Hematopoietic multipotent progenitor cell (in vitro differentiated cells): ENCODE data around the gene PIK3R2. TPM values are rescaled to one million over a fixed set of nuclear protein-coding genes. Genes with fewer than 3 reads are reported as not detected.
"Not testable (repeated sequence)": the region's sequence is repeated elsewhere in the genome, so short reads cannot be mapped to it uniquely, and the experiment has no call there.

Experiments
- DNase-seq, 3 donors: peaks; one replicate each; pipeline ENCODE4 v3.0.0-alpha.2; 2011 to 2015; ENCODE audit warnings: low read depth in 2 of 3, low spot score in 2 of 3
- total RNA-seq: library from RNA; depleted of rRNA; stranded (reverse); fragments of >200 nt; gene quantifications from one replicate; pipeline ENCODE4 v1.2.3, GENCODE V29; 2012

The PIK3R2 gene
- total RNA-seq, result 19.9 TPM

DNA sequence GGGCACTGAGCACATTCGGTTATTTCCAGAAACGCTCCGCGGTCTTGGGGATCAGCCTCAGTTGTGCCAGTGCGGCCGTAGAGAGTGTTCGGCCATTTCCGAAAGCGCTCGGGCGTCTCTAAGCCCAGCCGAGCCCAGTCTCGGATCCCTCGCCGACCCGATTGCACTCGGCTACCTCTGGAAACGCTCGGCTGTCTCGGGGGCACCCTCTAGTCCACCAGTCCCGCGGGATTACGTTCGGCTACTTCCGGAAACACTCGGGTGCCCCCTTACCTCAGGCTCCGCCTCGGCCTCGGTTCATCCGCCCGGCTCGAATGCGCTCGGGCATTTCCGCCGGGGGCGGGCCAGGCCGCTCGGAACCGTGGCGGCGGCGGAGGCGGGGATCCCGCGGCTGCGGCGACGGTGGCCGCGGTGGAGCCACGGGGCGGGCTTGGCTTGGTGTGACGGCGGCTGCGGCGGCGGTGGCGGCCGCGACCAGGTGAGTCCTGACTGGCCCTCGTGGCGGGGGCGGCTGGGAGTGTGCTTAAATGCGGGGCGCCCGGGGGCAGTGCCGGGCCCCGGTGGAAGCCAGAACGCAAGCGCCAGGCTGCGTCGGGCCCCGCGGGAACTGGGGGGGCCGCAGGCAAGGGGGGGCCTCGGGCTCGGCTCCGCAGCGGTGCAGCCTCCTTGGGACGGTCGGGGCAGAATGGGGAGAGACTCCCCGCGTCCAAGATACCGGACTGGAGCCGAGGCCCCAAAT lies at the start of gene PIK3R2:
PIK3R2 (plus strand) TSS at position 347 of the 739 bp plus-strand sequence. CDS start 2,717 bp downstream, outside the sequence.
- DNase-seq, result peak; percentile 97 to 99 (median 98)

GRCh38 chr19:18104793-18105131 lies 48.2 kb upstream of the PIK3R2 start:
- DNase-seq, result no peak

- DNase-seq, result not testable (repeated sequence)
Observed at GRCh38 chr19:18105259-18105658, 47.7 kb upstream of the PIK3R2 start.

DNA sequence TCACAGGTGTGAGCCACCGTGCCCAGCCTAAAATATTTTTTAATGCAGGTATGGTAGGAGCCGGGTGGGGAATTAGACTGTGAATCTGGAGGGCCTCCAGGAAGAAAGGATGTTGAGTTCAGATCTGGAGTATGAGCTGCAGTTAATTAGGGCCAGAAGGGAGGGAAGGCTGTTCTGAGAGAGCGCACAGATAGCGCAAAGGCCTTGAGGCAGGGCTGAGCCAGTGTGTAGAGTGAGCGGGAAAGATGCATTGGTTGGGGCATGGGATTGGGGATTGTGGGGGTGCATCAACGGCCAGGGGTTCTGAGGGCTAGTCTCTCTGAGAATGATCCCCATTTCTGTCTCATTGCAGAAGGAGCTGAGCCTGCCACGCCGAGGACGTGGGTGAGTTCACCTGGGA lies 45.7 kb upstream of the PIK3R2 start:
- no peak for DNase-seq

DNA sequence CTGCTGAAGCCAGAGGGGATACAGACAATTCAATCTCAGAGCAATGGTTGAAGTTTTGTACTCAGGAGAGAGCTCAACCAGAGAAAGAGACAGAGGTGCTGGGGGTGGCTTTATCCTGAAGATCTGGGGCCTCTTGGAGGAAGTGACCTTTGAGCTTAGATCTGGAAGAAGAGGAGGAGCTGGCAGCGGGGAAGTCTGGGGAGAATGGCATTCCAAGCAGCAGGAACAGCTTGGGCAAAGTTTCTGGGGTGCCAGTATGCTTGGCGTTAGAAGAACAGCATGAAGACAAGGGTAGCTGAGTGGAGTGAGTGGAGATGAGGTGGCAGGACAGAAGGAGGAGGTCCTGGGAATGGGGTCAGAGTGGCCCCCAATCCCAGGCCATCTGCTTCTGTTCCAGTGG lies 44.1 kb upstream of the PIK3R2 start:
- DNase-seq, result no peak

GRCh38 chr19:18109341-18109732 lies 43.6 kb upstream of the PIK3R2 start:
- DNase-seq, result peak in 1 of 3 donors; percentile 46

DNA sequence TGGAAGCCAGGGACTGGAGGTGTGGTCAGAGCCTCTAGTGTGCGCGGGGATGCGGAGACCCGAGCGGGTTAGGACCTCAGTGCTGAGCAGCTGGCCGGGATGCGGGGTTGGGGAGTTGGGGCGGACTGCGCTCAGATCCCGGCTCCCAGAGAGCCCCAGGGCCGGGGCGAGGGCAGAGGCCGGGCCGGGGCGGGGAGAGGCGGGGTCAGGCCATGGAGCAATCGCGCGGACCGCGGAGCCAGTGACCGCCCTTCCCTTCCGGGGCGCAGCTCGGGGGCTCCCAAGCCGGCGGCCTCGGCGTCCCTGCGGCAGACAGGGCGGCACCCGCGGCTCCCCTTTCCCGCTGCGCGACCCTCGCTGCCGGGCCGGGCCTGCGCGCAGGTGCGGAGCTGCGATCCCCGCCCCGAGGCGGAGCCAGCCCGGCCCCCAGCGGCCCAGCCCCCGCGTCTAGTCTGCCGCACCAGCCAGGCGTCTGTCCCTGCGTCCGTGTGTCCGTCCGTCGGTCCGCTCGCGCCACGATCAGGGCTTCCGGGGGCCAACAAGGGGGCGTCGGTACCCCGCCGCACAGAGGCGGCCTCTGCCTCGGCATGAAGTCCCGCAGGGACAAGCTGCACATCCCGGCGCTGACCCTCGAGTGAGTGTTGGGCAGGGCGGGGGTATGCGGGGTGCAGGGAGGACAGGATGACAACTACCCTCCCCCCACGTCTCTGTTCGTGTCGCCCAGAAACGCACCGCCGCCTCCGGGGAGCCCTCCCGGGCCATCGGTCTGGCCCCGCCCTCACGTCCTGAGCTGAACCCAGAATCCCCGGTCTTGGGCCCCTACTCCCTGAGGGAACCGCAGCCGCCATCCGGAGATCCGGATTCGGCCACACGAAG lies 43.0 kb upstream of the PIK3R2 start:
- no peak for DNase-seq

DNA sequence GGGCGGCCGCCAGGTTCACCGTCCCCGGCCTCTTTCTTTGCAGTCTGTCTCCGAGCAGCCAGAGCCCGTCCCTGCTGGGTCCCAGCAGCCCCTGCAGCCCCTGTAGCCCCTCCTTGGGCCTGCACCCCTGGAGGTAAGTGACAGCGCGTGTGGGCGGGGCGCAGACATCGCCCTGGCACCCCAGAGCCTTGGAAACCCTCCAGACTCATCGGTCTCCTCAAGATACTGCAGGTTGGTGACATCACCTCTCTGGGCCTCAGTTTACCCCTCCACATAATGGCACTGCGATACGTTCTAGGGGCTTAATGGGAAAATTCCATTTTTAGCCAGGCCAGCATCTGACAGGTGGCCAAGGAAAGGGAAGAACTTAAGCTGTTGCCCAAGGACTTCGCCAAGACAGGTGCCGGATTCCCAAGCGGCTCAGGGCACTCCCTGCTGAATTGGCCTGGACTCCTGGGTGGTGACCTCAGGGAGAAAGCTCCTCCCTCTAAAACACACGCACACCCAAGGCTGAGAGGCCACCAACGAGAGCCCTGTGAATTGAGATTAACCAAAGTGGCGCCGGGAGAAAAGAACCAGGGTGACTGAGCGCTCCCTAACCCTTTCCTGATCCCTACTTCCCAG lies 42.2 kb upstream of the PIK3R2 start:
- DNase-seq, result no peak

DNA sequence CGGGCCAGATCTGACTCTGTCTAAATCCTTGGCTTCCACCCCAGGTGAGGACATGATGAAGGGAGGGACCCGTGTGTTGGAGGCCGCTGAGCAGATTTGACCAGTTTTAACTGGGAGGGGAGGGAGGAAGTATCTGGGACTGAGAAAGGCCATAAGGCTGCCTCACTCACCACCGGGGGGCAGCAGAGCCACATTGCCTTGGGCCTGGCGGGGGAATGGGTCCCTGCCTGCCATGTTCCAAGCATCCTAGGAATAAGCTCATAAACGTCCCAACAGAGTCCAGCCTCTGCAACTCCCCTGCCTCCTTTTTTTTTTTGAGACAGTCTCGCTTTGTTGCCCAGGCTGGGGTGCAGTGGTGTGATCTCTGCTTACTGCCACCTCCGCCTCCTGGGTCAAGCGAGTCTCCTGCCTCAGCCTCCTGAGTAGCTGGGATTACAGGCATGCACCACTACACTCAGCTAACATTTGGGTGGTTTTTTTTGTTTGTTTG lies 39.9 kb upstream of the PIK3R2 start:
- peak in 2 of 3 donors; percentile 76 to 88 for DNase-seq

GRCh38 chr19:18113827-18114226 lies 39.1 kb upstream of the PIK3R2 start:
- no peak for DNase-seq

DNA sequence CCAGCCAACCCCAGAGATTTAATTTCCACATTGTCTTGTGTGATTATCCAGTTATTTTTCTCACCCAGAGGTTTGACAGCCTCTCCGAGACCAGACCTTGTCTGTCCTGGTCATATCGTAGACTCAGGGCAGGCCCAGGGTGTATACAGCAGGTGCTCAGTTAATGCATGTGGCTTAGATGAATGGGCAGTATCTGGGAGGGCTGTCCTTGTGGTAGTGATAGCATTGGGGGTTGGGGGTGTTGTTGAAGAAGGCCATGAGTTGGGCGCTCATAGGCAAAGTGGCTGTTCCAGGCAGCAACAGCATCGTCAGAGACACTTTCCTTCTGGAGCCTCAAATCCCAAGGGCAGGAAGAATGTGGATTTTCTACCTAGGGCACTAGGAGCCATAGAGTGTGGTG lies 38.5 kb upstream of the PIK3R2 start:
- no peak for DNase-seq

- no peak for DNase-seq
Observed at GRCh38 chr19:18117364-18117691, 35.6 kb upstream of the PIK3R2 start.

DNA sequence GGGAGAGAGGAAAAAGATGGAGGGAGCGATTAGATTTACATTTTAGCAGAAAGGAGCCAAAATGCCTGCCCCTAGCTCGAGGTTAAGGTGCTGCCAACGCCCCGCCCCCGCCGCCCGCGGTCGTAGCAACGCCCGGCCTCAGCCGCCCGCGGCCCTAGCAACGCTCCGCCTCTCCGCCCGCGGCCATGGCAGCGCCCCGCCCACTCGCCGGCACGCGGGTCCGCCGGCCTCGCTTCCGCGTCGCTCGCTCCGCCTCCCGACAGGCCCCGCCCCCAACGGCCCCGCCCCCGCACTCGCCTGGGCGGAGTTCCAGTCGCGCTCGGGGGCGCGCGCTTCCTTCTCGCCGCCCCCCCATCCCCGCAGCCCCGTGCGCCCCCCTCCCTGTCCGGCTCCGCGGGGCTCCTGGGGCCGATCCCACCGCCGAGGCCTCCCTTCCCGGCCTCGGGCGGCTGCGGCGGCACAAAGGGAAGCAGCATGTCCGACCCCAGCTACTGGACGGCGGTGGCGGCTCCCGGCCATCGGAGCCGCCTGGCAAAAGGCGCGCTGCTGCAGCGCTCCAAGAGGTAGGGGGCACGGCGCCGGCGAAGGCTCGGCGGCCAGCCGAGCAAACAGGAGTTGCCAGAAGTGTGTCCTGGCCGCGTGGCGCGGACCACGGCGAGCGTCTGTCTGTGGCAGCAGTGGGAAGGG lies 35.1 kb upstream of the PIK3R2 start:
- DNase-seq, result peak; percentile 88 to 92 (median 92)

DNA sequence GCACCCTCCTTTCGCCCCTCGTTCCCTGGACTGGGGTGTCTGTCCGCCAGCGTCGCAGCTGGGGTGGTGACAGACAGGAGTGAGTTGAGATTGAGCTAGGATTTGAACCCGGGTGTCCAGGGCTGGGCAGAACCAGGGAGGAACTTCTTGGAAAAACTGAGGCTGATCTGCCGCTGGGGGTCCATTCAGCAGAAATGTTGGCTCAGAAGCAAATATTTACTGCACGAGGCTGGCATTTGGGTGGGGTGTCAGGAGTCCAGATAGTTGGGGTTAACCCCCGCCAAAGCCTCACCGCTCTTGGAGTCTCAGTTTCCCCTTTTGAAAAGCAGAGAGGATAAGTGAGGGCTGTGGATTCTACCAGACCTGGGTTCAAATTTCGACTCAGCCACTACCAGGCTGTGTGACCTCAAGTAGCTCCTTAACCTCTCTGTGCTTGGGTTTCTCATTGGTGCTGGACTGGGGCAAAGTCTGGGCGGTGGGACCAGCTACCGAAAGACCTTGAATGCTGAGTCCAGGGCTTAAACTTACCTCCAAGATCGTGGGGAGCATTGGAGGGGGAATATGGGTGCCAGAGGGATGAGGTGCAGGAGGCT lies 34.4 kb upstream of the PIK3R2 start:
- DNase-seq, result no peak

GRCh38 chr19:18119013-18119716 lies 33.8 kb upstream of the PIK3R2 start:
- no peak for DNase-seq

GRCh38 chr19:18119717-18120105 lies 33.3 kb upstream of the PIK3R2 start:
- no peak for DNase-seq

GRCh38 chr19:18120127-18120526 lies 32.8 kb upstream of the PIK3R2 start:
- no peak for DNase-seq

DNA sequence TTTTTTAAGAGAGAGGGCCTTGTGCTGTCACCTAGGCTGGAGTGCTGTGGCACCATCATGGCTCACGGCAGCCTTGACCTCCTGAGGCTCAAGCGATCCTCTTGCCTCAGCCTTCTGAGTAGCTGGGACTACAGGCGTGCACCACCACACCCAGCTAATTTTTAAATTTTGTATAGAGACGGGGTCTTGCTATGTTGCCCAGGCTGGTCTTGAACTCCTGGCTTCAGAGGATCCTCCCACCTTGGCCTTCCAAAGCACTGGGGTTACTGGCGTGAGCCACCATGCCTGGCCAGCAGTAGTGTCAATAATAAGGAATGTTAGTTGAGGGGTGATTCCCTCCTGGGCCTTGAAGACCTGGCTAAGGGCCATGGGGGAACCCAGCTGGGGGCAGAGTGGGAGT lies 31.8 kb upstream of the PIK3R2 start:
- DNase-seq, result no peak

DNA sequence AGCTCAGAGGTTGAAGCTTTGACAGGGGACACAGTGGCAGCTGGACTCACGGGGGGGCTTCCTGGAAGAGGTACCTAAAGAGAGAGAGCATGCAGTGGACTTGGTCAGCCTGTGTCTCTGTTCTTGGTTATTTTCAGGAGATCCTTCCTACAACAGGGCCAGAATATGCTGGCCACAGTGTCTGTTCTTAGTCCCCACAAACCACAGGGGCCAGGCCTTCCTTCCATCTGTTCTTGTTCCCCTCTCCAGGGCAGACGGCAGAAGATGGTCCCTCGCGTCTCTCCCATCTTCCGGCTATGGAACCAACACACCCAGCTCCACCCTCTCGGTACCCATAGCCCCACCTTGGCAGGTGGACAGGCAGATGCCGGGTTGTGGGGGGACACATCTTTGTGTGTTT lies 30.5 kb upstream of the PIK3R2 start:
- DNase-seq, result no peak
